Smooth muscle cell (in vitro differentiated cells): Measurements from ENCODE around the gene DHX34. TPM values are rescaled to one million over a fixed set of nuclear protein-coding genes. Genes with fewer than 3 reads are reported as not detected.

Source experiments
- DNase-seq: peaks from one replicate; lab custom pipeline; 2025; ENCODE audit not compliant: unreplicated experiment; lab: John Stamatoyannopoulos, UW
- H2AFZ ChIP-seq: fragments of 200-600 bp; sonication (generic); 2 replicates; pipeline ENCODE4 v1.6.0; 2016; ENCODE audit warnings: antibody characterized with exemption, low read depth, mild to moderate bottlenecking
- H3F3A ChIP-seq: fragments of 200-600 bp; sonication (generic); 2 replicates; pipeline ENCODE4 v1.6.0; 2017; ENCODE audit warnings: antibody characterized with exemption, low read depth
- H3K27ac ChIP-seq: fragments of 200-600 bp; sonication (generic); 2 replicates; pipeline ENCODE4 v1.5.1; 2016; ENCODE audit warnings: low read depth, mild to moderate bottlenecking
- H3K27me3 ChIP-seq: fragments of 200-600 bp; sonication (generic); 2 replicates; pipeline ENCODE4 v1.6.1; 2016; ENCODE audit warnings: low read depth, mild to moderate bottlenecking
- H3K36me3 ChIP-seq: fragments of 200-600 bp; sonication (generic); 2 replicates; pipeline ENCODE4 v1.5.1; 2016; ENCODE audit warnings: low read depth
- H3K4me1 ChIP-seq: fragments of 200-600 bp; sonication (generic); 2 replicates; pipeline ENCODE4 v1.5.1; 2016; ENCODE audit warnings: low read depth
- H3K4me2 ChIP-seq: fragments of 200-600 bp; sonication (generic); 2 replicates; pipeline ENCODE4 v1.6.0; 2016; ENCODE audit warnings: mild to moderate bottlenecking
- H3K4me3 ChIP-seq: fragments of 200-600 bp; sonication (generic); 2 replicates; pipeline ENCODE4 v1.5.1; 2016; ENCODE audit warnings: mild to moderate bottlenecking
- H3K79me2 ChIP-seq: fragments of 200-600 bp; sonication (generic); 2 replicates; pipeline ENCODE4 v1.6.0; 2016; ENCODE audit warnings: low read depth, mild to moderate bottlenecking
- H3K9ac ChIP-seq: fragments of 200-600 bp; sonication (generic); 2 replicates; pipeline ENCODE4 v1.6.0; 2016; ENCODE audit warnings: low read depth
- H3K9me3 ChIP-seq: fragments of 200-600 bp; sonication (generic); replicated peaks from 2 replicates; pipeline ENCODE4 v1.5.1; 2016; ENCODE audit warnings: low read depth
- H4K20me1 ChIP-seq: fragments of 200-600 bp; sonication (generic); 2 replicates; pipeline ENCODE4 v1.6.0; 2016; ENCODE audit warnings: low read depth
- WGBS: methylation state at CpG from one replicate; pipeline ENCODE4 v1.1.7; 2016; ENCODE audit warnings: low lambda C conversion rate; 5-methylcytosine and 5-hydroxymethylcytosine counted together
- polyA plus RNA-seq: library from polyadenylated mRNA; unstranded; fragments of >200 nt; fragmentation: Nextera tagmentation; extraction: Ambion mirVana; gene quantifications from 2 replicates; pipeline ENCODE4 v1.2.1, GENCODE V29; 2016
- total RNA-seq: library from RNA; depleted of rRNA; stranded (reverse); fragments of >200 nt; gene quantifications from 2 replicates; pipeline ENCODE4 v1.2.3, GENCODE V29; 2014
- TF ChIP-seq, protein P1 (sequence below): fragments of 200-600 bp; sonication (generic); IDR thresholded peaks from 2 replicates; pipeline ENCODE4 v1.5.1; 2017; ENCODE audit warnings: borderline replicate concordance, mild to moderate bottlenecking, antibody characterized with exemption; ENCODE audit not compliant: insufficient read depth, poor library complexity, severe bottlenecking

Gene DHX34
- total and polyA plus RNA-seq, 2 experiments from 2014 or later = 7.1 to 9.8 TPM

DNA sequence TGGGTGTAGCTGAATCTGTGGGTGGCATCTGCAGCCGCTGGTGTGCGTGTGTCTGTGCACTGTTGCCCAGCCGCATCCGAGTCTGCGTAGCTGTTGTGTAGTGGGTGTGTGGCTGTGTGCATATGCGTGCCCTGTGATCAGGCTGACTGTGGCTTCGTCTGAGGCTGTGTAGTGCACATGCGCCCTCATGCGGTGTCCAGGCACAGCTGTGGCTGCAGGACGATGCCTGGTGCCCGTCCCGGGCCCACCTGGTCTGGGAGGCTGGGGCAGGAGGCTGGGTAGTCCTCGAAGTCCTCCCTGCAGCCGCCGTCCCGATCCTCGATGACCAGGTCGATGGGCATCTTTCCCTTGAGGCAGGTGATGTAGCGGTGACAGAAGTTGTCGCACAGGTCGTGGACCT is 65.4 kb downstream of the DHX34 start:
- TF ChIP-seq, protein P1, sequence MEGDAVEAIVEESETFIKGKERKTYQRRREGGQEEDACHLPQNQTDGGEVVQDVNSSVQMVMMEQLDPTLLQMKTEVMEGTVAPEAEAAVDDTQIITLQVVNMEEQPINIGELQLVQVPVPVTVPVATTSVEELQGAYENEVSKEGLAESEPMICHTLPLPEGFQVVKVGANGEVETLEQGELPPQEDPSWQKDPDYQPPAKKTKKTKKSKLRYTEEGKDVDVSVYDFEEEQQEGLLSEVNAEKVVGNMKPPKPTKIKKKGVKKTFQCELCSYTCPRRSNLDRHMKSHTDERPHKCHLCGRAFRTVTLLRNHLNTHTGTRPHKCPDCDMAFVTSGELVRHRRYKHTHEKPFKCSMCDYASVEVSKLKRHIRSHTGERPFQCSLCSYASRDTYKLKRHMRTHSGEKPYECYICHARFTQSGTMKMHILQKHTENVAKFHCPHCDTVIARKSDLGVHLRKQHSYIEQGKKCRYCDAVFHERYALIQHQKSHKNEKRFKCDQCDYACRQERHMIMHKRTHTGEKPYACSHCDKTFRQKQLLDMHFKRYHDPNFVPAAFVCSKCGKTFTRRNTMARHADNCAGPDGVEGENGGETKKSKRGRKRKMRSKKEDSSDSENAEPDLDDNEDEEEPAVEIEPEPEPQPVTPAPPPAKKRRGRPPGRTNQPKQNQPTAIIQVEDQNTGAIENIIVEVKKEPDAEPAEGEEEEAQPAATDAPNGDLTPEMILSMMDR = no peak
- no peaks in the 10 kb centered on the region for H3K36me3 ChIP-seq
- H3K27ac ChIP-seq = no peak overlapping the region
- no peaks in the 10 kb centered on the region for H3K27me3 ChIP-seq
- no peak for DNase-seq
- no peak overlapping the region for H3K9ac ChIP-seq
- no peak overlapping the region for H3K4me2 ChIP-seq
- H3K79me2 ChIP-seq = no peaks in the 10 kb centered on the region
- no peak overlapping the region for H2AFZ ChIP-seq
- no peaks in the 10 kb centered on the region for H3F3A ChIP-seq
- H3K4me1 ChIP-seq = peaks cover 1% of the 10 kb centered on the region
- H3K4me3 ChIP-seq = no peak overlapping the region
- H3K9me3 ChIP-seq = no peaks in the 10 kb centered on the region
- peaks cover 34% of the 10 kb centered on the region for H4K20me1 ChIP-seq
- 90% methylated on average over 21 of the region's 21 CpGs for WGBS

DNA sequence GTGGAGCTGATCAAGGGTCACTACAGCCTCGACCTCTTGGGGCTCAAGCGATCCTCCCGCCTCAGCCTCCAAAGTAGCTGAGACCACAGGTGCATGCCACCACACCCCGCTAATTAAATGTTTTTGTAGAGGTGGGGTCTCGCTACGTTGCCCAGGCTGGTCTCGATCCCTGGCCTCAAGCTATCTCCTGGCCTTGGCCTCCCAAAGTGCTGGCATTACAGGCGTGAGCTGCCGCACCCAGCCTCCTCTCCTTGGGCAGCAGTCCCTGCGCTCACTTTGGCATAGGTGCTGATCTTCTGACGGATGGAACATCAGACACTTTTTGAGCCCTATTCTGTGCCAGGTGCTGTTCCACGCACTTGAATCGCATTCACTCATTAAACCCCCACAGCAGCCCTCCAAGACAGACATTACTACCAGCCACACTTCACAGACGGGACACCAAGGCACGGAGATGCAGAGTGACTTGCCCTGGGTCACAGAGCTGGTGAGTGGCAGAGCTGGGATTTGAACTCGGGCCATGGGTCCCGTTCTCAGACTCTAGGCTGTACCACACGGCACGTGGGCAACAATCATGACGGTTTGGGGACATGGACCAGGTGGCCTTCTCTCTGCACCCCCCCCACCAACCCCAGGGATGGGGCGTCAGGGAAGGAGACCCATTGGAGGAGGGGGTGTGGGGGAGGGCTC is 67.0 kb downstream of the DHX34 start:
- Histone ChIP-seq H4K20me1 (peaks cover 34% of the 10 kb centered on the region), H3K27ac (no peak overlapping the region), H3K79me2 (no peaks in the 10 kb centered on the region), H3K27me3 (no peaks in the 10 kb centered on the region), H3K4me2 (no peak overlapping the region), H3K4me1 (peaks cover 16% of the 10 kb centered on the region), H3K9me3 (no peaks in the 10 kb centered on the region), H3F3A (no peaks in the 10 kb centered on the region), H3K36me3 (no peaks in the 10 kb centered on the region), H2AFZ (no peak overlapping the region), H3K4me3 (no peak overlapping the region), H3K9ac (no peak overlapping the region)
- no peak for DNase-seq
- TF ChIP-seq, protein P1 = no peak
- WGBS = 96% methylated on average over 21 of the region's 21 CpGs

DNA sequence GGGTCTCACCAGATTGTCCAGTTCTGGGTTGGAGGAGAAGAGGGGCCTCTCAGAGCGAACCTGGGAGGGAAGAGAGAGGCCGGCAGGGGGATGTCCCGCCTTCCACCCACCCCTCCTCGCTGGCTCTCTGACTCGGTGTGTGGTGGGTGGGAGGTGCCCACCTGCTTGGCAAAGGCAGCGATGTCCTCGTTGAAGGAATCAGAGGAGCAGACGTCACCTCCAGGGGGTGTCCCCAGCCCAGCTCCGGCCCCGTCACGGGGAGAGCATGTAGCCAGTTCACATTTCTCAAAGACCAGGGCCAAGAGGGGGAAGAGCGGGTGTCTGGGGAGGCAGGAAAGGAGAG is 67.5 kb downstream of the DHX34 start:
- H3K4me2 ChIP-seq = no peak overlapping the region
- DNase-seq = no peak
- no peaks in the 10 kb centered on the region for H3K9me3 ChIP-seq
- H3K4me3 ChIP-seq = no peak overlapping the region
- H3K27ac ChIP-seq = no peak overlapping the region
- H3K79me2 ChIP-seq = no peaks in the 10 kb centered on the region
- H3K36me3 ChIP-seq = no peaks in the 10 kb centered on the region
- TF ChIP-seq, protein P1 = no peak
- H3K27me3 ChIP-seq = no peaks in the 10 kb centered on the region
- 89% methylated on average over 11 of the region's 12 CpGs for WGBS
- H3F3A ChIP-seq = no peaks in the 10 kb centered on the region
- H3K4me1 ChIP-seq = peaks cover 21% of the 10 kb centered on the region
- peaks cover 34% of the 10 kb centered on the region for H4K20me1 ChIP-seq
- no peak overlapping the region for H2AFZ ChIP-seq
- no peak overlapping the region for H3K9ac ChIP-seq

DNA sequence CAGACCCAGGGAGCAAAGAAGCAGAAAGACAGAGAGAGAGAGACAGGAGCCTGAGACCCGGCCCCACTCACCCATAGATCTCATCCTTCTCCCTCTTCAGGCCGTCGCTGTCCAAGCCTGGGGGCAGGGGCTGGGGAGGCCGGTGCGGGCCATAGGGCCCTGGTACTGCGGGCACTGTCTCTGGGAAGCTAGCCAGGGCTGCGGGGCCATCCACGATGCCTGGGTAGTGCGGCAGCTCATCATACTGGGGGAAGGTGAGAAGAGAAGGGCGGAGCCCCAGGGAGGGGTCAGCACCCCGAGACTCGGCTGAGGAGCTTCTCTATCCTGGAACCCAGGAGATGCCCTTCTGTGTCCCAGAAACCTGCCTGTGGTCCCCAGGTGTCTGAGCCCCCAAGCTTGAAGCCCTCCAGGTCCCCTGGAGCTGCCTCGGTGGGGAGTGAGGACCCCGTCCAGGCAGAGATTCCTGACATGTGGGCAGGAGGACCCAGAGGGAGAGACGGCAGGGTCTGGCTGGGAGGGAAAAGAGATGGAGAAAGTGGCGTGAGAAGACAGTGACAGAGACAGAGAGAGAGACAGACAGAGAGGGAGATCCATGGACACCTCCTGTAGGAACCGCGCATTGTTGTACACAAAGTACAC is 68.1 kb downstream of the DHX34 start:
- Histone ChIP-seq H3K9me3 (no peaks in the 10 kb centered on the region), H3K79me2 (no peaks in the 10 kb centered on the region), H3K27ac (no peak overlapping the region), H3K4me2 (peak overlapping the region; percentile 93), H3K4me1 (peaks cover 25% of the 10 kb centered on the region), H4K20me1 (peaks cover 34% of the 10 kb centered on the region), H3F3A (no peaks in the 10 kb centered on the region), H3K36me3 (no peaks in the 10 kb centered on the region), H3K27me3 (peaks cover under 1% of the 10 kb centered on the region), H3K9ac (no peak overlapping the region), H2AFZ (no peak overlapping the region), H3K4me3 (peak overlapping the region; percentile 68)
- TF ChIP-seq, protein P1 = no peak
- WGBS = 63% methylated on average over 18 of the region's 18 CpGs
- DNase-seq = no peak
